H1 (cell line): Measurements from ENCODE around the gene OGG1. TPM values are rescaled to one million over a fixed set of nuclear protein-coding genes. Genes with fewer than 3 reads are reported as not detected.

Source experiments
- ATF2 ChIP-seq: IDR thresholded peaks from 2 replicates; pipeline ENCODE4 v1.6.1; 2012; ENCODE audit warnings: low read length, inconsistent platforms
- CHD2 ChIP-seq: IDR thresholded peaks from 2 replicates; pipeline ENCODE4 v1.6.1; 2012; ENCODE audit warnings: low read length, improper control_type of control experiment
- CHD7 ChIP-seq: fragments of 300-600 bp; sonication (generic); IDR thresholded peaks from 2 replicates; pipeline ENCODE4 v1.7.1; 2012; ENCODE audit warnings: low read length, moderate library complexity, mild to moderate bottlenecking, inconsistent platforms; ENCODE audit not compliant: insufficient replicate concordance
- GABPA ChIP-seq: IDR thresholded peaks from 2 replicates; pipeline ENCODE4 v1.6.1; 2011; ENCODE audit warnings: mild to moderate bottlenecking, low read length, moderate library complexity, borderline replicate concordance; ENCODE audit not compliant: insufficient read depth
- HDAC2 ChIP-seq, 2 experiments: fragments of 300-600 bp in 1 of 2; sonication (generic) in 1 of 2; IDR thresholded peaks; 2 replicates each; pipeline ENCODE4 v1.6.1; 2011 to 2012; ENCODE audit warnings: low read depth in 2 of 2, low read length in 2 of 2, mild to moderate bottlenecking in 2 of 2, moderate library complexity in 2 of 2, borderline replicate concordance in 1 of 2, inconsistent platforms in 1 of 2
- SRF ChIP-seq: IDR thresholded peaks from 2 replicates; pipeline ENCODE4 v1.6.1; 2011; ENCODE audit warnings: mild to moderate bottlenecking, low read depth, low read length, moderate library complexity
- ZNF274 ChIP-seq: IDR thresholded peaks from 2 replicates; pipeline ENCODE4 v1.7.0; 2012; ENCODE audit warnings: low read length, borderline replicate concordance; ENCODE audit errors: extremely low read depth
- polyA plus RNA-seq, 7 experiments: library from polyadenylated mRNA; depleted of rRNA in 3 of 7; stranded (reverse) in 5 of 7; unstranded in 2 of 7; fragments of >200 nt in 5 of 7; fragments of 200-250 nt in 2 of 7; gene quantifications; 1 replicate in 5 of 7; 2 replicates in 1 of 7; 4 replicates in 1 of 7; pipeline versions ENCODE4 v1.2.1 to v1.2.3, GENCODE V29; 2011 to 2013; ENCODE audit warnings: missing spikeins in 2 of 7, mixed read lengths in 2 of 7
- total RNA-seq: library from RNA; stranded (reverse); fragmentation: NEBNext Ultra II Directional; extraction: Animal tissue kit (Norgen Biotek cat#: 25700); gene quantifications from 2 replicates; pipeline ENCODE4 v1.2.1, GENCODE V29; 2021

OGG1 gene
- total and polyA plus RNA-seq, 2 of the 8 experiments (the other 6 are each of a cell fraction or from before 2014, with no cell fraction given) = 29.6 to 46.8 TPM

- TF ChIP-seq CHD7 (no peak), ATF2 (no peak), CHD2 (peak; percentile 58; the same call in 1 of the 2 replicates), SRF (no peak), HDAC2 (IDR thresholded peaks at IDR 0.05; ENCODE audit: borderline replicate concordance in 1 of 2, low read depth in 2 of 2, low read length in 2 of 2) (no peak), ZNF274 (no peak), GABPA (peak; percentile 52; the same call in 1 of the 2 replicates)
Observed at GRCh38 chr3:9749645-9750555, at the start of gene OGG1 (continued).
